AG09309 (cell line): Measurements from ENCODE around the gene PTRH1.

Source experiments
- DNase-seq: peaks from one replicate; pipeline ENCODE4 v3.0.0-alpha.2; 2010; ENCODE audit warnings: low read depth
- H3K4me3 ChIP-seq: 2 replicates; pipeline ENCODE4 v1.5.1; 2011; ENCODE audit warnings: mild to moderate bottlenecking, low read depth, low read length, moderate library complexity; ENCODE audit not compliant: control insufficient read depth
- CTCF ChIP-seq: IDR thresholded peaks from 2 replicates; pipeline ENCODE4 v1.5.1; 2011; ENCODE audit warnings: mild to moderate bottlenecking, low read depth, low read length, inconsistent platforms; ENCODE audit not compliant: insufficient read depth, control insufficient read depth; ENCODE audit errors: missing control alignments

Gene PTRH1

GRCh38 chr9:127732444-127732843 lies 17.0 kb upstream of the PTRH1 start:
- H3K4me3 ChIP-seq = no peak overlapping the region
- no peak for DNase-seq
- no peak for TF ChIP-seq CTCF

- DNase-seq = no peak
- no peak overlapping the region for H3K4me3 ChIP-seq
- no peak for TF ChIP-seq CTCF
Measured at GRCh38 chr9:127731938-127732337, 16.5 kb upstream of the PTRH1 start.

GRCh38 chr9:127730799-127731410 lies 15.4 kb upstream of the PTRH1 start:
- no peak for DNase-seq
- no peak for TF ChIP-seq CTCF
- no peak overlapping the region for H3K4me3 ChIP-seq

- TF ChIP-seq CTCF = no peak
- DNase-seq = no peak
- no peak overlapping the region for H3K4me3 ChIP-seq
Measured at GRCh38 chr9:127730262-127730661, 14.8 kb upstream of the PTRH1 start.

GRCh38 chr9:127729522-127730256 lies 14.2 kb upstream of the PTRH1 start:
- no peak overlapping the region for H3K4me3 ChIP-seq
- no peak for TF ChIP-seq CTCF
- no peak for DNase-seq

- DNase-seq = no peak
- no peak for TF ChIP-seq CTCF
- no peak overlapping the region for H3K4me3 ChIP-seq
Measured at GRCh38 chr9:127728808-127729207, 13.3 kb upstream of the PTRH1 start.
